ENCODE data around the gene TANGO2. TPM values are rescaled to one million over a fixed set of nuclear protein-coding genes. Genes with fewer than 3 reads are reported as not detected.

Gene TANGO2
- total and polyA plus RNA-seq, 7 donors = 20.6 to 73.3 (median 34.9) TPM

GRCh38 chr22:19975707-19976035, 45.2 kb upstream of the TANGO2 start:
- 72 to 76% (median 74%) methylated on average over 4 of the region's 4 CpGs for WGBS, 3 donors
- peaks cover 0 to 72% of the 10 kb centered on the region in 2 donors for H3K36me3 ChIP-seq (ENCODE audit: insufficient read depth in 1 of 2, low read depth in 1 of 2)

GRCh38 chr22:19976671-19977070, 44.2 kb upstream of the TANGO2 start:
- no peak for DNase-seq
- peaks cover 0 to 70% of the 10 kb centered on the region in 2 donors for H3K36me3 ChIP-seq (ENCODE audit: insufficient read depth in 1 of 2, low read depth in 1 of 2)
- no peaks in the 10 kb centered on the region for H3K9me3 ChIP-seq
- H3K27ac ChIP-seq = no peak overlapping the region
- TF ChIP-seq CTCF (IDR thresholded peaks at IDR 0.05) = no peak
- intact Hi-C loops (cut with DNase I) = no loop called here
- H3K4me1 ChIP-seq = peaks cover 13% of the 10 kb centered on the region
- H3K4me3 ChIP-seq = no peak overlapping the region
- WGBS, 3 donors = 92 to 97% (median 95%) methylated on average over 2 to 3 of the region's 3 CpGs
- no peak for ATAC-seq
- no peaks in the 10 kb centered on the region for H3K27me3 ChIP-seq (ENCODE audit: insufficient read depth in 3 of 3, low read length in 2 of 3)

More at GRCh38 chr22:19975707-19976035, 45.2 kb upstream of the TANGO2 start:
- no peak for TF ChIP-seq CTCF (IDR thresholded peaks at IDR 0.05)
- intact Hi-C loops (cut with DNase I) = no loop called here
- Histone ChIP-seq H3K4me3 (no peak overlapping the region), H3K4me1 (peaks cover 5% of the 10 kb centered on the region), H3K27me3 (ENCODE audit: insufficient read depth in 3 of 3, low read length in 2 of 3) (no peaks in the 10 kb centered on the region), H3K27ac (no peak overlapping the region), H3K9me3 (no peaks in the 10 kb centered on the region)
- DNase-seq (no peak), ATAC-seq (no peak)

GRCh38 chr22:19977296-19978243, 43.3 kb upstream of the TANGO2 start:
- no peak for ATAC-seq
- Histone ChIP-seq H3K36me3 (ENCODE audit: insufficient read depth in 1 of 2, low read depth in 1 of 2) (peaks cover 0 to 63% of the 10 kb centered on the region in 2 donors), H3K4me3 (no peak overlapping the region), H3K27me3 (ENCODE audit: insufficient read depth in 3 of 3, low read length in 2 of 3) (no peaks in the 10 kb centered on the region), H3K9me3 (no peaks in the 10 kb centered on the region), H3K27ac (no peak overlapping the region), H3K4me1 (peaks cover 22% of the 10 kb centered on the region)
- intact Hi-C loops (cut with DNase I) = no loop called here
- WGBS, 3 donors = 90 to 93% (median 91%) methylated on average over 28 to 32 of the region's 32 CpGs
- no peak for TF ChIP-seq CTCF (IDR thresholded peaks at IDR 0.05)
- no peak for DNase-seq

- 90 to 95% (median 94%) methylated on average over 17 of the region's 17 CpGs for WGBS, 3 donors
- DNase-seq (no peak), ATAC-seq (no peak)
- intact Hi-C loops (cut with DNase I) = no loop called here
- Histone ChIP-seq H3K36me3 (ENCODE audit: insufficient read depth in 1 of 2, low read depth in 1 of 2) (peaks cover 0 to 51% of the 10 kb centered on the region in 2 donors), H3K9me3 (no peaks in the 10 kb centered on the region), H3K27me3 (ENCODE audit: insufficient read depth in 3 of 3, low read length in 2 of 3) (no peaks in the 10 kb centered on the region), H3K27ac (no peak overlapping the region), H3K4me3 (no peak overlapping the region), H3K4me1 (peaks cover 34% of the 10 kb centered on the region)
- TF ChIP-seq CTCF (IDR thresholded peaks at IDR 0.05) = no peak
Measured at GRCh38 chr22:19978748-19979147, 42.2 kb upstream of the TANGO2 start.
